HPDE6-E6E7 (cell line): ENCODE data around the gene ODF2L.

Source experiments
- DNase-seq: peaks from one replicate; pipeline ENCODE4 v3.0.0; 2011; ENCODE audit warnings: missing footprints; ENCODE audit errors: extremely low spot score

Gene ODF2L

GRCh38 chr1:86317926-86318325, 78.2 kb downstream of the ODF2L start:
- DNase-seq: no peak

- DNase-seq: no peak
Measured at GRCh38 chr1:86305731-86306130, 90.4 kb downstream of the ODF2L start.

- no peak for DNase-seq
Measured at GRCh38 chr1:86303041-86303690, 93.0 kb downstream of the ODF2L start.
